ENCODE measurements around the gene TSPAN9.

TSPAN9 gene

GRCh38 chr12:3320881-3321509 is 243.8 kb downstream of the TSPAN9 start:
- no peak overlapping the region for H3K27ac ChIP-seq (ENCODE audit: low read depth, low read length)
- peaks cover 0 to 23% (median 8%) of the 10 kb centered on the region in 5 donors for H3K4me1 ChIP-seq (ENCODE audit: control insufficient read depth in 5 of 5, insufficient read depth in 5 of 5, low read length in 5 of 5)
- no peaks in the 10 kb centered on the region for H3K36me3 ChIP-seq (ENCODE audit: control insufficient read depth in 5 of 5, insufficient read depth in 5 of 5, low read length in 5 of 5)
- no peaks in the 10 kb centered on the region for H3K27me3 ChIP-seq (ENCODE audit: control insufficient read depth in 5 of 5, insufficient read depth in 4 of 5, low read length in 5 of 5)
- no peaks in the 10 kb centered on the region for H3K9me3 ChIP-seq (ENCODE audit: control insufficient read depth in 5 of 5, low read length in 5 of 5)
- H3K4me3 ChIP-seq (ENCODE audit: low read depth in 1 of 5, low read length in 5 of 5): no peak overlapping the region
- H3K9ac ChIP-seq (ENCODE audit: low read length in 5 of 5): no peak overlapping the region

GRCh38 chr12:3321881-3322280 is 244.7 kb downstream of the TSPAN9 start:
- Histone ChIP-seq H3K36me3 (ENCODE audit: control insufficient read depth in 5 of 5, insufficient read depth in 5 of 5, low read length in 5 of 5) (no peaks in the 10 kb centered on the region), H3K4me1 (ENCODE audit: control insufficient read depth in 5 of 5, insufficient read depth in 5 of 5, low read length in 5 of 5) (peaks cover 0 to 21% (median 13%) of the 10 kb centered on the region in 5 donors), H3K9me3 (ENCODE audit: control insufficient read depth in 5 of 5, low read length in 5 of 5) (no peaks in the 10 kb centered on the region), H3K4me3 (ENCODE audit: low read depth in 1 of 5, low read length in 5 of 5) (no peak overlapping the region), H3K27ac (ENCODE audit: low read depth, low read length) (no peak overlapping the region), H3K9ac (ENCODE audit: low read length in 5 of 5) (no peak overlapping the region), H3K27me3 (ENCODE audit: control insufficient read depth in 5 of 5, insufficient read depth in 4 of 5, low read length in 5 of 5) (no peaks in the 10 kb centered on the region)

GRCh38 chr12:3323002-3323685 is 246.0 kb downstream of the TSPAN9 start:
- peaks cover 0 to 18% (median 14%) of the 10 kb centered on the region in 5 donors for H3K4me1 ChIP-seq (ENCODE audit: control insufficient read depth in 5 of 5, insufficient read depth in 5 of 5, low read length in 5 of 5)
- H3K36me3 ChIP-seq (ENCODE audit: control insufficient read depth in 5 of 5, insufficient read depth in 5 of 5, low read length in 5 of 5): no peaks in the 10 kb centered on the region
- no peaks in the 10 kb centered on the region for H3K9me3 ChIP-seq (ENCODE audit: control insufficient read depth in 5 of 5, low read length in 5 of 5)
- H3K27me3 ChIP-seq (ENCODE audit: control insufficient read depth in 5 of 5, insufficient read depth in 4 of 5, low read length in 5 of 5): no peaks in the 10 kb centered on the region
- no peak overlapping the region for H3K4me3 ChIP-seq (ENCODE audit: low read depth in 1 of 5, low read length in 5 of 5)
- H3K9ac ChIP-seq (ENCODE audit: low read length in 5 of 5): no peak overlapping the region
- H3K27ac ChIP-seq (ENCODE audit: low read depth, low read length): no peak overlapping the region

GRCh38 chr12:3325736-3326135 is 248.6 kb downstream of the TSPAN9 start:
- no peak overlapping the region for H3K4me3 ChIP-seq (ENCODE audit: low read depth in 1 of 5, low read length in 5 of 5)
- no peaks in the 10 kb centered on the region for H3K27me3 ChIP-seq (ENCODE audit: control insufficient read depth in 5 of 5, insufficient read depth in 4 of 5, low read length in 5 of 5)
- H3K9ac ChIP-seq (ENCODE audit: low read length in 5 of 5): no peak overlapping the region
- no peak overlapping the region for H3K27ac ChIP-seq (ENCODE audit: low read depth, low read length)
- H3K9me3 ChIP-seq (ENCODE audit: control insufficient read depth in 5 of 5, low read length in 5 of 5): no peaks in the 10 kb centered on the region
- H3K4me1 ChIP-seq (ENCODE audit: control insufficient read depth in 5 of 5, insufficient read depth in 5 of 5, low read length in 5 of 5): peaks cover 0 to 6% (median 4%) of the 10 kb centered on the region in 5 donors
- no peaks in the 10 kb centered on the region for H3K36me3 ChIP-seq (ENCODE audit: control insufficient read depth in 5 of 5, insufficient read depth in 5 of 5, low read length in 5 of 5)

- Histone ChIP-seq H3K27me3 (ENCODE audit: control insufficient read depth in 5 of 5, insufficient read depth in 4 of 5, low read length in 5 of 5) (no peaks in the 10 kb centered on the region), H3K9me3 (ENCODE audit: control insufficient read depth in 5 of 5, low read length in 5 of 5) (no peaks in the 10 kb centered on the region), H3K36me3 (ENCODE audit: control insufficient read depth in 5 of 5, insufficient read depth in 5 of 5, low read length in 5 of 5) (no peaks in the 10 kb centered on the region), H3K9ac (ENCODE audit: low read length in 5 of 5) (no peak overlapping the region), H3K4me3 (ENCODE audit: low read depth in 1 of 5, low read length in 5 of 5) (no peak overlapping the region), H3K27ac (ENCODE audit: low read depth, low read length) (no peak overlapping the region), H3K4me1 (ENCODE audit: control insufficient read depth in 5 of 5, insufficient read depth in 5 of 5, low read length in 5 of 5) (peaks cover 0 to 6% (median 0%) of the 10 kb centered on the region in 5 donors)
Measured at GRCh38 chr12:3326156-3326849, 249.1 kb downstream of the TSPAN9 start.

GRCh38 chr12:3326850-3327780 is 249.9 kb downstream of the TSPAN9 start:
- no peaks in the 10 kb centered on the region for H3K9me3 ChIP-seq (ENCODE audit: control insufficient read depth in 5 of 5, low read length in 5 of 5)
- no peaks in the 10 kb centered on the region for H3K36me3 ChIP-seq (ENCODE audit: control insufficient read depth in 5 of 5, insufficient read depth in 5 of 5, low read length in 5 of 5)
- no peak overlapping the region for H3K9ac ChIP-seq (ENCODE audit: low read length in 5 of 5)
- peaks cover 0 to 6% (median 0%) of the 10 kb centered on the region in 5 donors for H3K4me1 ChIP-seq (ENCODE audit: control insufficient read depth in 5 of 5, insufficient read depth in 5 of 5, low read length in 5 of 5)
- H3K4me3 ChIP-seq (ENCODE audit: low read depth in 1 of 5, low read length in 5 of 5): no peak overlapping the region
- no peak overlapping the region for H3K27ac ChIP-seq (ENCODE audit: low read depth, low read length)
- H3K27me3 ChIP-seq (ENCODE audit: control insufficient read depth in 5 of 5, insufficient read depth in 4 of 5, low read length in 5 of 5): no peaks in the 10 kb centered on the region

GRCh38 chr12:3328081-3328480 is 250.9 kb downstream of the TSPAN9 start:
- H3K27ac ChIP-seq (ENCODE audit: low read depth, low read length): no peak overlapping the region
- H3K27me3 ChIP-seq (ENCODE audit: control insufficient read depth in 5 of 5, insufficient read depth in 4 of 5, low read length in 5 of 5): peaks cover 0 to 1% (median 0%) of the 10 kb centered on the region in 5 donors
- H3K9me3 ChIP-seq (ENCODE audit: control insufficient read depth in 5 of 5, low read length in 5 of 5): no peaks in the 10 kb centered on the region

GRCh38 chr12:3328571-3328970 is 251.4 kb downstream of the TSPAN9 start:
- no peaks in the 10 kb centered on the region for H3K9me3 ChIP-seq (ENCODE audit: control insufficient read depth in 5 of 5, low read length in 5 of 5)
- H3K4me3 ChIP-seq (ENCODE audit: low read depth in 1 of 5, low read length in 5 of 5): no peak overlapping the region
- peaks cover 0 to 6% (median 0%) of the 10 kb centered on the region in 5 donors for H3K4me1 ChIP-seq (ENCODE audit: control insufficient read depth in 5 of 5, insufficient read depth in 5 of 5, low read length in 5 of 5)
- H3K9ac ChIP-seq (ENCODE audit: low read length in 5 of 5): no peak overlapping the region
- H3K27ac ChIP-seq (ENCODE audit: low read depth, low read length): no peak overlapping the region
- no peaks in the 10 kb centered on the region for H3K36me3 ChIP-seq (ENCODE audit: control insufficient read depth in 5 of 5, insufficient read depth in 5 of 5, low read length in 5 of 5)
- H3K27me3 ChIP-seq (ENCODE audit: control insufficient read depth in 5 of 5, insufficient read depth in 4 of 5, low read length in 5 of 5): peaks cover 0 to 3% (median 0%) of the 10 kb centered on the region in 5 donors

More at GRCh38 chr12:3328081-3328480, 250.9 kb downstream of the TSPAN9 start:
- H3K36me3 ChIP-seq (ENCODE audit: control insufficient read depth in 5 of 5, insufficient read depth in 5 of 5, low read length in 5 of 5): no peaks in the 10 kb centered on the region
- no peak overlapping the region for H3K9ac ChIP-seq (ENCODE audit: low read length in 5 of 5)
- peaks cover 0 to 6% (median 0%) of the 10 kb centered on the region in 5 donors for H3K4me1 ChIP-seq (ENCODE audit: control insufficient read depth in 5 of 5, insufficient read depth in 5 of 5, low read length in 5 of 5)
- no peak overlapping the region for H3K4me3 ChIP-seq (ENCODE audit: low read depth in 1 of 5, low read length in 5 of 5)

- Histone ChIP-seq H3K4me3 (ENCODE audit: low read depth in 1 of 5, low read length in 5 of 5) (no peak overlapping the region), H3K27me3 (ENCODE audit: control insufficient read depth in 5 of 5, insufficient read depth in 4 of 5, low read length in 5 of 5) (peaks cover 0 to 3% (median 0%) of the 10 kb centered on the region in 5 donors), H3K9ac (ENCODE audit: low read length in 5 of 5) (no peak overlapping the region), H3K36me3 (ENCODE audit: control insufficient read depth in 5 of 5, insufficient read depth in 5 of 5, low read length in 5 of 5) (no peaks in the 10 kb centered on the region), H3K4me1 (ENCODE audit: control insufficient read depth in 5 of 5, insufficient read depth in 5 of 5, low read length in 5 of 5) (peaks cover 0 to 6% (median 0%) of the 10 kb centered on the region in 5 donors), H3K27ac (ENCODE audit: low read depth, low read length) (no peak overlapping the region), H3K9me3 (ENCODE audit: control insufficient read depth in 5 of 5, low read length in 5 of 5) (no peaks in the 10 kb centered on the region)
Measured at GRCh38 chr12:3329361-3329760, 252.2 kb downstream of the TSPAN9 start.
